ENCODE results near the gene RAMP2.

RAMP2 gene

GRCh38 chr17:42791948-42792347 lies 30.9 kb downstream of the RAMP2 start:
- DNase-seq (ENCODE audit: low spot score) = no peak
- TF ChIP-seq CTCF (IDR thresholded peaks at IDR 0.05; ENCODE audit: borderline replicate concordance, control extremely low read depth, extremely low read depth, insufficient read depth, missing control alignments) = no peak
- in situ Hi-C loops (cut with MboI; ENCODE audit: low sequenced_read_pairs, unreplicated experiment) = no loop called here

- in situ Hi-C loops (cut with MboI; ENCODE audit: low sequenced_read_pairs, unreplicated experiment) = no loop called here
- no peak for TF ChIP-seq CTCF (IDR thresholded peaks at IDR 0.05; ENCODE audit: borderline replicate concordance, control extremely low read depth, extremely low read depth, insufficient read depth, missing control alignments)
- DNase-seq (ENCODE audit: low spot score) = no peak
Measured at GRCh38 chr17:42792545-42792944, 31.5 kb downstream of the RAMP2 start.

- in situ Hi-C loops (cut with MboI; ENCODE audit: low sequenced_read_pairs, unreplicated experiment) = no loop called here
- no peak for DNase-seq (ENCODE audit: low spot score)
- TF ChIP-seq CTCF (IDR thresholded peaks at IDR 0.05; ENCODE audit: borderline replicate concordance, control extremely low read depth, extremely low read depth, insufficient read depth, missing control alignments) = no peak
Measured at GRCh38 chr17:42795061-42795460, 34.0 kb downstream of the RAMP2 start.

GRCh38 chr17:42795465-42795864 lies 34.4 kb downstream of the RAMP2 start:
- no peak for TF ChIP-seq CTCF (IDR thresholded peaks at IDR 0.05; ENCODE audit: borderline replicate concordance, control extremely low read depth, extremely low read depth, insufficient read depth, missing control alignments)
- in situ Hi-C loops (cut with MboI; ENCODE audit: low sequenced_read_pairs, unreplicated experiment) = no loop called here
- no peak for DNase-seq (ENCODE audit: low spot score)

GRCh38 chr17:42796066-42796758 lies 35.2 kb downstream of the RAMP2 start:
- in situ Hi-C loops (cut with MboI; ENCODE audit: low sequenced_read_pairs, unreplicated experiment) = no loop called here
- TF ChIP-seq CTCF (IDR thresholded peaks at IDR 0.05; ENCODE audit: borderline replicate concordance, control extremely low read depth, extremely low read depth, insufficient read depth, missing control alignments) = no peak
- DNase-seq (ENCODE audit: low spot score) = no peak

GRCh38 chr17:42797067-42798007 lies 36.3 kb downstream of the RAMP2 start:
- no peak for DNase-seq (ENCODE audit: low spot score)
- in situ Hi-C loops (cut with MboI; ENCODE audit: low sequenced_read_pairs, unreplicated experiment) = no loop called here
- TF ChIP-seq CTCF (IDR thresholded peaks at IDR 0.05; ENCODE audit: borderline replicate concordance, control extremely low read depth, extremely low read depth, insufficient read depth, missing control alignments) = no peak

Measured in GM13976 (cell line).